Parathyroid adenoma (tissue), 2 donors: ENCODE results near the gene ARHGAP44.

Experiments
- H2AFZ ChIP-seq: fragments of 300-600 bp; sonication (generic); one replicate; pipeline ENCODE4 v1.7.0; 2017; ENCODE audit warnings: antibody characterized with exemption, mild to moderate bottlenecking
- H3K27ac ChIP-seq: fragments of 300-600 bp; sonication (generic); one replicate; pipeline ENCODE4 v1.7.0; 2017
- H3K27me3 ChIP-seq: fragments of 300-600 bp; sonication (generic); one replicate; pipeline ENCODE4 v1.7.0; 2017; ENCODE audit warnings: low read length; ENCODE audit not compliant: control insufficient read depth, insufficient read depth
- H3K36me3 ChIP-seq: fragments of 300-600 bp; sonication (generic); one replicate; pipeline ENCODE4 v1.7.0; 2017; ENCODE audit warnings: low read length; ENCODE audit not compliant: control insufficient read depth, insufficient read depth
- H3K4me1 ChIP-seq: fragments of 300-600 bp; sonication (generic); one replicate; pipeline ENCODE4 v1.7.0; 2017; ENCODE audit warnings: control low read depth
- H3K4me2 ChIP-seq: fragments of 300-600 bp; sonication (generic); one replicate; pipeline ENCODE4 v1.7.0; 2017; ENCODE audit warnings: low read length
- H3K4me3 ChIP-seq: fragments of 300-600 bp; sonication (generic); one replicate; pipeline ENCODE4 v1.7.0; 2017; ENCODE audit warnings: low read depth, low read length
- H3K79me2 ChIP-seq: fragments of 300-600 bp; sonication (generic); one replicate; pipeline ENCODE4 v1.7.0; 2017; ENCODE audit warnings: control low read depth
- H3K9ac ChIP-seq: fragments of 300-600 bp; sonication (generic); one replicate; pipeline ENCODE4 v1.7.0; 2017; ENCODE audit warnings: mild to moderate bottlenecking
- H3K9me3 ChIP-seq: fragments of 300-600 bp; sonication (generic); one replicate; pipeline ENCODE4 v1.7.0; 2017; ENCODE audit warnings: low read length; ENCODE audit not compliant: control insufficient read depth
- TF ChIP-seq, protein P1 (sequence below): fragments of 300-600 bp; sonication (generic); IDR thresholded peaks from one replicate; pipeline ENCODE4 v1.7.0; 2017; ENCODE audit warnings: antibody characterized with exemption, mild to moderate bottlenecking
- donor health status: primary hyperparathyroidism.

Gene ARHGAP44

DNA sequence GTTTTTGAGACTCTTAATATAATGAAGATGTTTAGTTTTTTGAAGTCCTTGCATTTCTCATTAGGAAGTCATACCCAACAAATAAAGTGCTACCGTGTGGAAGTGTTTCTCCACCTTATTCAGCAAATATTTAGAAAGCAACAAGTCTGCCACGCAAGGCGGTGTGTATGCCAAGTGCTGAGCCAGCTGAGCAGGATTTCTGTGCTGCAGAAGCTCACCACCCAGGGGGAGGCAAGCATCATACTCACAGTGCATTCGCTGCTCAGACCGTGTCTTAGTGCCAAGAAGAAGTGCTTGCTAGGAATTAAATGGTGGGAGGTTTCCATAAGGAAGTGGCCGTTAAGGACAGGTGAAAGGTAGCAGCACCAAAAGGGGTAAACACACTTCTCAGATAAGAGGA lies 111.2 kb downstream of the ARHGAP44 start:
- H3K4me3 ChIP-seq: no peak overlapping the region
- H3K9me3 ChIP-seq: no peaks in the 10 kb centered on the region
- no peak overlapping the region for H3K9ac ChIP-seq
- H3K4me2 ChIP-seq: peak overlapping the region; percentile 28
- no peaks in the 10 kb centered on the region for H3K27me3 ChIP-seq
- TF ChIP-seq, protein P1, sequence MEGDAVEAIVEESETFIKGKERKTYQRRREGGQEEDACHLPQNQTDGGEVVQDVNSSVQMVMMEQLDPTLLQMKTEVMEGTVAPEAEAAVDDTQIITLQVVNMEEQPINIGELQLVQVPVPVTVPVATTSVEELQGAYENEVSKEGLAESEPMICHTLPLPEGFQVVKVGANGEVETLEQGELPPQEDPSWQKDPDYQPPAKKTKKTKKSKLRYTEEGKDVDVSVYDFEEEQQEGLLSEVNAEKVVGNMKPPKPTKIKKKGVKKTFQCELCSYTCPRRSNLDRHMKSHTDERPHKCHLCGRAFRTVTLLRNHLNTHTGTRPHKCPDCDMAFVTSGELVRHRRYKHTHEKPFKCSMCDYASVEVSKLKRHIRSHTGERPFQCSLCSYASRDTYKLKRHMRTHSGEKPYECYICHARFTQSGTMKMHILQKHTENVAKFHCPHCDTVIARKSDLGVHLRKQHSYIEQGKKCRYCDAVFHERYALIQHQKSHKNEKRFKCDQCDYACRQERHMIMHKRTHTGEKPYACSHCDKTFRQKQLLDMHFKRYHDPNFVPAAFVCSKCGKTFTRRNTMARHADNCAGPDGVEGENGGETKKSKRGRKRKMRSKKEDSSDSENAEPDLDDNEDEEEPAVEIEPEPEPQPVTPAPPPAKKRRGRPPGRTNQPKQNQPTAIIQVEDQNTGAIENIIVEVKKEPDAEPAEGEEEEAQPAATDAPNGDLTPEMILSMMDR: no peak
- H3K4me1 ChIP-seq: peaks cover 15% of the 10 kb centered on the region
- H2AFZ ChIP-seq: no peak overlapping the region
- no peak overlapping the region for H3K27ac ChIP-seq
- no peaks in the 10 kb centered on the region for H3K36me3 ChIP-seq
- H3K79me2 ChIP-seq: peaks cover 3% of the 10 kb centered on the region

DNA sequence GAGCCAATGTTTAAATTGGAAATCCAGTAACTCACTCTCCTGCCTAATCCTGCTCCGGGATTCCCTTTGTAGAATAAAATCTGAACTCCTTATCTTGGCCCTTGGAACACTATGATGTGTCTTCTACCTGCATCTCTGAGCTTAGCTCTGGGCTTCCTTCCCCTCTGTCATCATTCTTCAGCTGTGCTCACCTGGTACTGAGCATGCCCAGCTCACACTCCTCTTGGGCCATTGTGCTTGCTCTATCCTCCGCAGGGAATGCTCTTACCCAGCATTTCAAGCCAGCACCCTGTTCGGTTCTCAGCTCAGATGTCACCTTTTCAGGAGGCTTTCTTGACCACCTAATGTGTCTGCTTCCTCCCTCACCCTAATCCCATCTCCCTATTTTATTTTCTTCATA lies 112.7 kb downstream of the ARHGAP44 start:
- peaks cover 7% of the 10 kb centered on the region for H3K4me1 ChIP-seq
- no peaks in the 10 kb centered on the region for H3K9me3 ChIP-seq
- no peaks in the 10 kb centered on the region for H3K36me3 ChIP-seq
- no peak overlapping the region for H3K27ac ChIP-seq
- peaks cover 3% of the 10 kb centered on the region for H3K79me2 ChIP-seq
- no peak overlapping the region for H2AFZ ChIP-seq
- H3K9ac ChIP-seq: no peak overlapping the region
- no peak overlapping the region for H3K4me2 ChIP-seq
- TF ChIP-seq, protein P1: no peak
- no peaks in the 10 kb centered on the region for H3K27me3 ChIP-seq
- H3K4me3 ChIP-seq: no peak overlapping the region

DNA sequence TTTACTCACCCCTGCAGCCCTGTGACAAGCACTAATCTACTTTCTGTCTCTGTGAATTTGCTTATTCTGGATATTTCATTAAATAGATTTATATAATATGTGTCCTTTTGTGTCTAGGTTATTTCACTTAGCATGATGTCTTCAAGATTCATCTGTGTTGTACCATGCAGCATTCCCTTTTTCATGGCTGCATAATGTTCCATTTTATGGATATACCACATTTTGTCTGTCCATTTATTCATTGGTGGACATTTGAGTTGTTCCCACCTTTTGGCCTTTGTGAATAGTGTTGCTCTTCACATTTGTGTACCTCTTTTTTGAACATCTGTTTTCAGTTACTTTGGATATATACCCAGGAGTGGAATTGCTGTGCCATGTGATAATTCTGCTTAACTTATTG lies 118.2 kb downstream of the ARHGAP44 start:
- no peak overlapping the region for H3K4me3 ChIP-seq
- no peaks in the 10 kb centered on the region for H3K9me3 ChIP-seq
- H3K27ac ChIP-seq: no peak overlapping the region
- TF ChIP-seq, protein P1: no peak
- H3K79me2 ChIP-seq: no peaks in the 10 kb centered on the region
- H3K27me3 ChIP-seq: no peaks in the 10 kb centered on the region
- H3K4me2 ChIP-seq: no peak overlapping the region
- H3K36me3 ChIP-seq: no peaks in the 10 kb centered on the region
- no peak overlapping the region for H2AFZ ChIP-seq
- H3K4me1 ChIP-seq: no peaks in the 10 kb centered on the region
- H3K9ac ChIP-seq: no peak overlapping the region

DNA sequence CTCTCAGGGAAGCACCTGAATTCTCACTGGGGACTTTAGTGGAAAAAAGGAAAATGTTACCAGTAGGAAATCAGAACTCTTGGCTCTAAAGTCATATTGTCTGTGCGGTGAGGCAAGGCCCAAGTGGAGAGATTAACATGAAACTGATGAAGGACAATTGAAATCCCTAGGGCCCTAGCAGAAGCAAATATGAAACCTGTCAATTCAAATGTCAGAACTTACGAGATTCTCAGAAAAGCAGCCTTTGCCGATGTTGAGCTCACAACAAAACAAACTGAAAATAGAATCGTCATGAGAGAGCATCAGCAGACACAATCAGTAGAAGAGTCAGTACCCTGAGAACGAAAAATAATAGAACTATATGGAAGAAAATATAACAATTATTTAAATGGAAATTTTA lies 119.7 kb downstream of the ARHGAP44 start:
- H3K9me3 ChIP-seq: no peaks in the 10 kb centered on the region
- H3K9ac ChIP-seq: no peak overlapping the region
- H3K27me3 ChIP-seq: no peaks in the 10 kb centered on the region
- TF ChIP-seq, protein P1: no peak
- H2AFZ ChIP-seq: no peak overlapping the region
- H3K79me2 ChIP-seq: no peaks in the 10 kb centered on the region
- H3K27ac ChIP-seq: no peak overlapping the region
- no peaks in the 10 kb centered on the region for H3K36me3 ChIP-seq
- H3K4me1 ChIP-seq: no peaks in the 10 kb centered on the region
- no peak overlapping the region for H3K4me3 ChIP-seq
- no peak overlapping the region for H3K4me2 ChIP-seq

DNA sequence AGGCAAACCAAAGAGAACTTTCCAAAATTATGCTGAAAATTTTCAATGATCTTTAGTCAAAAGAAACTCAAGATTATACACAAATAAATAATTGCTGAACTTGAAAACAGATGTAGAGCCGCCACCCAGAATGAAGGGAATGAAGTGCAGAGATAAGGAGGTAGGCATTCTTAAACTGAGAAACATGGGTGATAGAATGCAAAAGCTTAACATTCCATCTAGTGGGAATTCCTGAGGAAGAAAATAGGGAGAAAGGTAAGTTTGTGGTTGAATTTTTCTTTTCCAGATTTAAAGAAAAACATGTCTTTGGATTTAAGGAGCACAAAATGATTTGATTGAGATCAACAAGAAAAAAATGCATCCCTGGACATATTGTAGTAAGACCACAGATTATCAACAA lies 120.2 kb downstream of the ARHGAP44 start:
- no peak overlapping the region for H3K27ac ChIP-seq
- TF ChIP-seq, protein P1: no peak
- H3K79me2 ChIP-seq: no peaks in the 10 kb centered on the region
- no peak overlapping the region for H3K4me2 ChIP-seq
- H3K4me1 ChIP-seq: no peaks in the 10 kb centered on the region
- no peak overlapping the region for H3K4me3 ChIP-seq
- H3K36me3 ChIP-seq: no peaks in the 10 kb centered on the region
- H2AFZ ChIP-seq: no peak overlapping the region
- H3K27me3 ChIP-seq: no peaks in the 10 kb centered on the region
- no peak overlapping the region for H3K9ac ChIP-seq
- H3K9me3 ChIP-seq: no peaks in the 10 kb centered on the region
